ENCODE results near the gene SLC25A47. TPM values are rescaled to one million over a fixed set of nuclear protein-coding genes. Genes with fewer than 3 reads are reported as not detected.
"Not testable (repeated sequence)": the region's sequence is repeated elsewhere in the genome, so short reads cannot be mapped to it uniquely, and the experiment has no call there.

The SLC25A47 gene
- total and polyA plus RNA-seq, 2 of the 4 experiments (the other 2 are of a cell fraction) = not detected

- BruUV-seq (replicated peaks); H2AFZ ChIP-seq (replicated peaks; ENCODE audit: low read length, poor library complexity); H3K56ac ChIP-seq (ENCODE audit: extremely low read depth, insufficient read depth, low read length); H3K4ac ChIP-seq (ENCODE audit: low read depth, low read length); intact Hi-C loops (cut with micrococcal nuclease); H3K4me2 ChIP-seq (ENCODE audit: low read depth, low read length); H2BK5ac ChIP-seq (ENCODE audit: low read depth, low read length, poor library complexity, severe bottlenecking); H4K91ac ChIP-seq (ENCODE audit: insufficient read depth, low read depth, low read length); H2BK15ac ChIP-seq (ENCODE audit: low read depth, low read length); H3K18ac ChIP-seq (ENCODE audit: low read depth, low read length); H3K23ac ChIP-seq (ENCODE audit: low read depth, low read length); H2BK20ac ChIP-seq (ENCODE audit: low read depth, low read length); H3K4me3 ChIP-seq (ENCODE audit: insufficient read depth, low read depth, low read length); H3K9ac ChIP-seq (ENCODE audit: low read depth, low read length); DNase-seq; ATAC-seq (ENCODE audit: low read depth); H3K27me3 ChIP-seq (ENCODE audit: control insufficient read depth, insufficient read depth, low read length); in situ Hi-C loops (cut with MboI; ENCODE audit: low sequenced_read_pairs); H2BK120ac ChIP-seq (ENCODE audit: low read depth, low read length); H3K14ac ChIP-seq (replicated peaks; ENCODE audit: low read depth, low read length); dilution Hi-C loops (cut with HindIII; ENCODE audit: low sequenced_read_pairs, unreplicated experiment); POLR2A ChIA-PET (ENCODE audit: unreplicated experiment); H3K27ac ChIP-seq (ENCODE audit: insufficient read depth, low read length); H4K5ac ChIP-seq (ENCODE audit: low read depth, low read length); H2AK5ac ChIP-seq (ENCODE audit: low read depth, low read length); H3K9me3 ChIP-seq (ENCODE audit: control insufficient read depth, insufficient read depth, low read length); H2AK9ac ChIP-seq (replicated peaks; ENCODE audit: low read depth, low read length, poor library complexity); H4K8ac ChIP-seq (ENCODE audit: low read depth in 2 of 2, low read length in 2 of 2): not testable (repeated sequence)
- Histone ChIP-seq H3K36me3 (ENCODE audit: control insufficient read depth, insufficient read depth, low read length) (peaks cover 16% of the 10 kb centered on the region; the same call in 1 of the 2 replicates), H3K79me1 (ENCODE audit: low read depth in 1 of 2, low read length in 2 of 2) (peaks cover 20 to 79% of the 10 kb centered on the region in 2 experiments), H3K4me1 (ENCODE audit: control insufficient read depth, insufficient read depth, low read length) (peaks cover 14% of the 10 kb centered on the region), H3K9me1 (ENCODE audit: insufficient read depth, low read length) (peaks cover 22% of the 10 kb centered on the region), H4K20me1 (ENCODE audit: insufficient read depth, low read length) (peaks cover 33% of the 10 kb centered on the region)
- CTCF ChIA-PET = interaction anchor here (1.0 kb wide), 1 partner anchor 94 kb away, joined by 3 read pairs; no protein-coding TSS in a partner anchor
- no CpG with 5 or more reads among the region's 9 CpGs for WGBS, 2 experiments (ENCODE audit: extremely low coverage in 2 of 2, insufficient read length in 1 of 2)
Measured at GRCh38 chr14:100283436-100283835, 39.7 kb upstream of the SLC25A47 start.
